Endodermal cell (in vitro differentiated cells): ENCODE data around the gene PRKCE. TPM values are rescaled to one million over a fixed set of nuclear protein-coding genes. Genes with fewer than 3 reads are reported as not detected.

Experiments used
- DNase-seq: peaks from one replicate; pipeline ENCODE4 v3.0.0-alpha.2; 2017
- H3K27ac ChIP-seq: 2 replicates; pipeline ENCODE4 v1.5.1; 2013; ENCODE audit warnings: mild to moderate bottlenecking, low read depth, low read length, moderate library complexity
- H3K27me3 ChIP-seq: 2 replicates; pipeline ENCODE4 v1.6.1; 2013; ENCODE audit warnings: mild to moderate bottlenecking, low read length, moderate library complexity; ENCODE audit not compliant: insufficient read depth, control insufficient read depth, poor library complexity, severe bottlenecking
- H3K36me3 ChIP-seq: 2 replicates; pipeline ENCODE4 v1.7.0; 2013; ENCODE audit warnings: mild to moderate bottlenecking, low read length, moderate library complexity; ENCODE audit not compliant: control insufficient read depth, insufficient read depth
- H3K4me1 ChIP-seq: one replicate; pipeline ENCODE4 v1.7.0; 2013; ENCODE audit warnings: low read length; ENCODE audit not compliant: control insufficient read depth, insufficient read depth
- H3K4me3 ChIP-seq: 2 replicates; pipeline ENCODE4 v1.5.1; 2013; ENCODE audit warnings: mild to moderate bottlenecking, low read length, moderate library complexity
- H3K9ac ChIP-seq: 2 replicates; pipeline ENCODE4 v1.6.1; 2013; ENCODE audit warnings: mild to moderate bottlenecking, low read length, moderate library complexity; ENCODE audit not compliant: poor library complexity, severe bottlenecking; ENCODE audit errors: extremely low read depth
- H3K9me3 ChIP-seq: 2 replicates; pipeline ENCODE4 v1.6.1; 2013; ENCODE audit warnings: mild to moderate bottlenecking, low read length, moderate library complexity; ENCODE audit not compliant: control insufficient read depth
- H3K27ac Mint-ChIP-seq: 2 replicates; pipeline ENCODE4 v1.8.0; 2020; ENCODE audit warnings: mixed read lengths
- H3K27me3 Mint-ChIP-seq: 2 replicates; pipeline ENCODE4 v1.8.0; 2021; ENCODE audit warnings: mild to moderate bottlenecking, mixed read lengths; ENCODE audit not compliant: insufficient read depth
- H3K36me3 Mint-ChIP-seq: 2 replicates; pipeline ENCODE4 v1.8.0; 2020; ENCODE audit warnings: low read depth, mixed read lengths
- H3K4me1 Mint-ChIP-seq: 2 replicates; pipeline ENCODE4 v1.8.0; 2020; ENCODE audit warnings: mixed read lengths
- H3K4me3 Mint-ChIP-seq: 2 replicates; pipeline ENCODE4 v1.8.0; 2020; ENCODE audit warnings: mild to moderate bottlenecking, moderate library complexity, mixed read lengths
- H3K9me3 Mint-ChIP-seq: 2 replicates; pipeline ENCODE4 v1.8.0; 2020; ENCODE audit warnings: mild to moderate bottlenecking, mixed read lengths
- WGBS, 2 experiments: methylation state at CpG; one replicate each; pipeline versions ENCODE4 v1.1.5 to v1.1.7; 2013; ENCODE audit warnings: missing lambda C conversion rate in 2 of 2, mixed read lengths in 1 of 2; ENCODE audit not compliant: insufficient coverage in 1 of 2, insufficient read length in 1 of 2; 5-methylcytosine and 5-hydroxymethylcytosine counted together
- total RNA-seq, 2 donors: library from RNA; stranded (reverse); fragmentation: NEBNext Ultra II Directional in 1 of 2; extraction: Animal tissue kit (Norgen Biotek cat#: 25700) in 1 of 2; gene quantifications; 2 replicates in 1 of 2; 3 replicates in 1 of 2; pipeline ENCODE4 v1.2.1, GENCODE V29; 2021
- TF ChIP-seq, protein P1 (sequence below): fragments of 200-600 bp; sonication (generic); conservative IDR thresholded peaks from 2 replicates; pipeline ENCODE4 v1.5.0; 2021; ENCODE audit warnings: antibody characterized with exemption, mild to moderate bottlenecking

The PRKCE gene
- total RNA-seq, 2 donors from 2014 or later = 1.4 to 1.7 TPM

DNA sequence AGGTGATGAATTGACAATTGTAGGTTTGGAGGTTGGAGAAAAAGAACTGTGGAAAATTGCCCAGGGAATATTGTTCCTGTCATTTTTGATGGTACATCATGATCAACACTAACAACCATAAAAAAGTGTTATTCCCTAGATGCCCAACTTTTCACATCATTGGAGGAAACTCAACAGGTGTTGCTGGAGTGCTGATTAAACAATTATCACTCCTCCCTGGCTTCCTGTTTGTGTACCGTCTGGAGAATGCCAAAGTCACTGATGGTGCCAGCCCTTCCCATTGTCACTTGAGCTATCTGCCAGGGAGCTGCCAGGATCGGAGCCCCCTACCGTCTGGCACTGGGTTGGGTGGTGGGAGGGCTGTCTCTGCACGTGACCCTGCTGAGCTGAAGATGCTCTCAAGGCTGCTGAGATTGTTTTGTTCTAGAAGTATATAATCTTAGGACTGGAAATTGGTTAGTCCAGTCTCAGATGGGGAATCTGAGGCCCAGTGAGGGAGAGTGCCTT, 156.9 kb downstream of the PRKCE start:
- Mint-ChIP-seq H3K36me3 (no peaks in the 10 kb centered on the region), H3K27me3 (peaks cover 3% of the 10 kb centered on the region), H3K4me1 (peaks cover 15% of the 10 kb centered on the region), H3K27ac (no peak overlapping the region), H3K9me3 (no peaks in the 10 kb centered on the region), H3K4me3 (no peak overlapping the region)
- WGBS, 2 experiments = 73 to 86% methylated on average over 2 to 4 of the region's 4 CpGs
- Histone ChIP-seq H3K27me3 (no peaks in the 10 kb centered on the region), H3K4me1 (no peaks in the 10 kb centered on the region), H3K9ac (no peak overlapping the region), H3K36me3 (no peaks in the 10 kb centered on the region), H3K9me3 (no peaks in the 10 kb centered on the region), H3K4me3 (no peak overlapping the region), H3K27ac (no peak overlapping the region)
- no peak for DNase-seq
- TF ChIP-seq, protein P1, sequence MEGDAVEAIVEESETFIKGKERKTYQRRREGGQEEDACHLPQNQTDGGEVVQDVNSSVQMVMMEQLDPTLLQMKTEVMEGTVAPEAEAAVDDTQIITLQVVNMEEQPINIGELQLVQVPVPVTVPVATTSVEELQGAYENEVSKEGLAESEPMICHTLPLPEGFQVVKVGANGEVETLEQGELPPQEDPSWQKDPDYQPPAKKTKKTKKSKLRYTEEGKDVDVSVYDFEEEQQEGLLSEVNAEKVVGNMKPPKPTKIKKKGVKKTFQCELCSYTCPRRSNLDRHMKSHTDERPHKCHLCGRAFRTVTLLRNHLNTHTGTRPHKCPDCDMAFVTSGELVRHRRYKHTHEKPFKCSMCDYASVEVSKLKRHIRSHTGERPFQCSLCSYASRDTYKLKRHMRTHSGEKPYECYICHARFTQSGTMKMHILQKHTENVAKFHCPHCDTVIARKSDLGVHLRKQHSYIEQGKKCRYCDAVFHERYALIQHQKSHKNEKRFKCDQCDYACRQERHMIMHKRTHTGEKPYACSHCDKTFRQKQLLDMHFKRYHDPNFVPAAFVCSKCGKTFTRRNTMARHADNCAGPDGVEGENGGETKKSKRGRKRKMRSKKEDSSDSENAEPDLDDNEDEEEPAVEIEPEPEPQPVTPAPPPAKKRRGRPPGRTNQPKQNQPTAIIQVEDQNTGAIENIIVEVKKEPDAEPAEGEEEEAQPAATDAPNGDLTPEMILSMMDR = no peak

DNA sequence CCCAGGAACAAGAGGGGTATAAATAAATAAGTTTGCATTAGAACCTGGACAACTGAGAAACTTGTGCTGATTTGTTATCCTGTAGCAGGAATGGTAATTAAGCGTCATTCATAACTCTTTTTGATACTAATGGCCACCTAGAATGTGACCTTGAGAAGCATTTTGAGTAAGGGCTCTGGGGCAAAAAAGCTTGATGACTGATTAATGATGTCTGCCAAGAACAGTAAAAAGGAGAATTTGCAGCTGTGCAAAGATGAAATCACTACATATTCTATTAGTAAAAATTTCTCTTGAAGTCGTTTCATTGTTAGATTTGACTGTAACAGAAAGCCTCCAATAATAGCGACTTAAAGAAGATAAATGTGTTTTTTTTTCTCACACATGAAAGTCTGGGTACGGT, 157.7 kb downstream of the PRKCE start:
- 93 to 95% methylated on average over 3 to 4 of the region's 4 CpGs for WGBS, 2 experiments
- no peaks in the 10 kb centered on the region for H3K36me3 ChIP-seq
- Mint-ChIP-seq H3K4me3 (no peak overlapping the region), H3K36me3 (no peaks in the 10 kb centered on the region), H3K9me3 (no peaks in the 10 kb centered on the region), H3K27ac (no peak overlapping the region), H3K27me3 (peaks cover 6% of the 10 kb centered on the region), H3K4me1 (peaks cover 22% of the 10 kb centered on the region)
- no peaks in the 10 kb centered on the region for H3K9me3 ChIP-seq
- H3K27me3 ChIP-seq = no peaks in the 10 kb centered on the region
- peaks cover 3% of the 10 kb centered on the region for H3K4me1 ChIP-seq
- H3K4me3 ChIP-seq = no peak overlapping the region
- DNase-seq = no peak
- H3K27ac ChIP-seq = no peak overlapping the region
- TF ChIP-seq, protein P1 = no peak
- no peak overlapping the region for H3K9ac ChIP-seq

DNA sequence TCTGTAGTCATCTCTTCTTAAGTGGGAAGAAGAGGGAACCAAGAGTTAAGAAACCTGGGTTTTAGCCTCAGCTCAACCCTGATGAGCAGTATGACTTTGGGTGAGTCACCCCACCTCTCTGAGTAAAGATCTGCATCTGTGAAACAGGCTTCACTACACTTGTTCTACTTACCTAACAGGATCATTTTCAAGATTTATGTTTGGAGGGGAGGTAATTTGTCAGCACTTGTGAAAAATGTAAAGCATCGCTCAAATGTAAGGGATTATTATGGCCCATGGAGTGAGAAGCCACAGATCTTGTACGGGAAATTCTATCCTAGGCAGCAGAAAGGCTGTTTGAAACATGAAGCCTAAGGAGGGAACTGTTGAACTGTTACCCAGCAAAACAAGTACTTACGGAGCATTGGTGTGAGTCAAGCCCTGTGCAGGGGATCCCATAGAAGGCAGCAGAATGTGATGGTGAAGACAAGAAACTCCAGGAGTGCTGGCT, 160.6 kb downstream of the PRKCE start:
- H3K9ac ChIP-seq = no peak overlapping the region
- H3K36me3 ChIP-seq = no peaks in the 10 kb centered on the region
- H3K27ac Mint-ChIP-seq = no peak overlapping the region
- no peak for DNase-seq
- no peaks in the 10 kb centered on the region for H3K9me3 ChIP-seq
- no peaks in the 10 kb centered on the region for H3K36me3 Mint-ChIP-seq
- no peaks in the 10 kb centered on the region for H3K9me3 Mint-ChIP-seq
- peaks cover 46% of the 10 kb centered on the region for H3K4me1 Mint-ChIP-seq
- no peak overlapping the region for H3K4me3 ChIP-seq
- no peak overlapping the region for H3K4me3 Mint-ChIP-seq
- H3K27me3 Mint-ChIP-seq = peaks cover 6% of the 10 kb centered on the region
- 83 to 92% methylated on average over 3 of the region's 3 CpGs for WGBS, 2 experiments
- peaks cover 15% of the 10 kb centered on the region for H3K4me1 ChIP-seq
- TF ChIP-seq, protein P1 = no peak
- no peaks in the 10 kb centered on the region for H3K27me3 ChIP-seq
- H3K27ac ChIP-seq = no peak overlapping the region
